ENCODE results near the gene CCDC187.

DNA sequence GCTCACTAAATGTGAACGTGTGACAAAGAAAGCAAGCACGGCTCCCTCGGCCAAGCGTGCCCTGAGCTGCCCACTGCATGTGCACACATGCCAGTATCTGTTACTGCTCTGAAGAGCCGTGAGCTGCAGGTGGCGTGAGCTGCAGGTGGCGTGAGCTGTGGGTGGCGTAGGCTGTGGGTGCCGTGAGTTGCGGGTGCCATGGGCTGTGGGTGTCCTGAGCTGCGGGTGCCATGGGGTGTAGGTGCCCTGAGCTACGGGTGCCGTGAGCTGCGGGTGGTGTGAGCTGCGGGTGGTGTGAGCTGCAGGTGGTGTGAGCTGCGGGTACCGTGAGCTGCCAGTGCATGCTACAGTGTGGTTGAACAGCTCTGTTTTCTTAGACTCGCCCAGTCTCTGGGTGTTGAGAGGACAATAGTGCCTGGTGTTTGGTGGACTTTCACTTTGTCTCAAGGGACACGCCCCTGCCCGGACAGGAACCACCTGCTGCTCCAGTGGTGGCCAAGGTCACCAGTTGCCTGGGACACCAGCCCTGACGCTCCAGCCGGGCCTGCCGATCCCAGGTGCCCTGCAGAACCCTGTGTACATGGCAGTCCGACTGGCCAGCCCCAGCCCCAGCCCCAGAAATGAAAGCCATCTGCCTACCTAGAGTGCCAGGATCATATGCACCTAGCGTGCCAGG lies 6.7 kb downstream of the CCDC187 start:
- TF ChIP-seq, protein P1, sequence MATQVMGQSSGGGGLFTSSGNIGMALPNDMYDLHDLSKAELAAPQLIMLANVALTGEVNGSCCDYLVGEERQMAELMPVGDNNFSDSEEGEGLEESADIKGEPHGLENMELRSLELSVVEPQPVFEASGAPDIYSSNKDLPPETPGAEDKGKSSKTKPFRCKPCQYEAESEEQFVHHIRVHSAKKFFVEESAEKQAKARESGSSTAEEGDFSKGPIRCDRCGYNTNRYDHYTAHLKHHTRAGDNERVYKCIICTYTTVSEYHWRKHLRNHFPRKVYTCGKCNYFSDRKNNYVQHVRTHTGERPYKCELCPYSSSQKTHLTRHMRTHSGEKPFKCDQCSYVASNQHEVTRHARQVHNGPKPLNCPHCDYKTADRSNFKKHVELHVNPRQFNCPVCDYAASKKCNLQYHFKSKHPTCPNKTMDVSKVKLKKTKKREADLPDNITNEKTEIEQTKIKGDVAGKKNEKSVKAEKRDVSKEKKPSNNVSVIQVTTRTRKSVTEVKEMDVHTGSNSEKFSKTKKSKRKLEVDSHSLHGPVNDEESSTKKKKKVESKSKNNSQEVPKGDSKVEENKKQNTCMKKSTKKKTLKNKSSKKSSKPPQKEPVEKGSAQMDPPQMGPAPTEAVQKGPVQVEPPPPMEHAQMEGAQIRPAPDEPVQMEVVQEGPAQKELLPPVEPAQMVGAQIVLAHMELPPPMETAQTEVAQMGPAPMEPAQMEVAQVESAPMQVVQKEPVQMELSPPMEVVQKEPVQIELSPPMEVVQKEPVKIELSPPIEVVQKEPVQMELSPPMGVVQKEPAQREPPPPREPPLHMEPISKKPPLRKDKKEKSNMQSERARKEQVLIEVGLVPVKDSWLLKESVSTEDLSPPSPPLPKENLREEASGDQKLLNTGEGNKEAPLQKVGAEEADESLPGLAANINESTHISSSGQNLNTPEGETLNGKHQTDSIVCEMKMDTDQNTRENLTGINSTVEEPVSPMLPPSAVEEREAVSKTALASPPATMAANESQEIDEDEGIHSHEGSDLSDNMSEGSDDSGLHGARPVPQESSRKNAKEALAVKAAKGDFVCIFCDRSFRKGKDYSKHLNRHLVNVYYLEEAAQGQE (IDR thresholded peaks at IDR 0.05; ENCODE audit: borderline replicate concordance): no peak
- TF ChIP-seq, protein P2, sequence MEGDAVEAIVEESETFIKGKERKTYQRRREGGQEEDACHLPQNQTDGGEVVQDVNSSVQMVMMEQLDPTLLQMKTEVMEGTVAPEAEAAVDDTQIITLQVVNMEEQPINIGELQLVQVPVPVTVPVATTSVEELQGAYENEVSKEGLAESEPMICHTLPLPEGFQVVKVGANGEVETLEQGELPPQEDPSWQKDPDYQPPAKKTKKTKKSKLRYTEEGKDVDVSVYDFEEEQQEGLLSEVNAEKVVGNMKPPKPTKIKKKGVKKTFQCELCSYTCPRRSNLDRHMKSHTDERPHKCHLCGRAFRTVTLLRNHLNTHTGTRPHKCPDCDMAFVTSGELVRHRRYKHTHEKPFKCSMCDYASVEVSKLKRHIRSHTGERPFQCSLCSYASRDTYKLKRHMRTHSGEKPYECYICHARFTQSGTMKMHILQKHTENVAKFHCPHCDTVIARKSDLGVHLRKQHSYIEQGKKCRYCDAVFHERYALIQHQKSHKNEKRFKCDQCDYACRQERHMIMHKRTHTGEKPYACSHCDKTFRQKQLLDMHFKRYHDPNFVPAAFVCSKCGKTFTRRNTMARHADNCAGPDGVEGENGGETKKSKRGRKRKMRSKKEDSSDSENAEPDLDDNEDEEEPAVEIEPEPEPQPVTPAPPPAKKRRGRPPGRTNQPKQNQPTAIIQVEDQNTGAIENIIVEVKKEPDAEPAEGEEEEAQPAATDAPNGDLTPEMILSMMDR (IDR thresholded peaks at IDR 0.05; ENCODE audit: poor library complexity, severe bottlenecking): no peak

Data from neural cell (in vitro differentiated cells).